HG03159 (cell line): ENCODE results near the gene USHBP1.

Experiments
- ATAC-seq: cut with Tn5 transposase; IDR thresholded peaks from one replicate; pipeline ENCODE4 v1.9.1; 2021; ENCODE audit warnings: mild to moderate bottlenecking, moderate library complexity; ENCODE audit not compliant: unreplicated experiment

USHBP1 gene, protein sequence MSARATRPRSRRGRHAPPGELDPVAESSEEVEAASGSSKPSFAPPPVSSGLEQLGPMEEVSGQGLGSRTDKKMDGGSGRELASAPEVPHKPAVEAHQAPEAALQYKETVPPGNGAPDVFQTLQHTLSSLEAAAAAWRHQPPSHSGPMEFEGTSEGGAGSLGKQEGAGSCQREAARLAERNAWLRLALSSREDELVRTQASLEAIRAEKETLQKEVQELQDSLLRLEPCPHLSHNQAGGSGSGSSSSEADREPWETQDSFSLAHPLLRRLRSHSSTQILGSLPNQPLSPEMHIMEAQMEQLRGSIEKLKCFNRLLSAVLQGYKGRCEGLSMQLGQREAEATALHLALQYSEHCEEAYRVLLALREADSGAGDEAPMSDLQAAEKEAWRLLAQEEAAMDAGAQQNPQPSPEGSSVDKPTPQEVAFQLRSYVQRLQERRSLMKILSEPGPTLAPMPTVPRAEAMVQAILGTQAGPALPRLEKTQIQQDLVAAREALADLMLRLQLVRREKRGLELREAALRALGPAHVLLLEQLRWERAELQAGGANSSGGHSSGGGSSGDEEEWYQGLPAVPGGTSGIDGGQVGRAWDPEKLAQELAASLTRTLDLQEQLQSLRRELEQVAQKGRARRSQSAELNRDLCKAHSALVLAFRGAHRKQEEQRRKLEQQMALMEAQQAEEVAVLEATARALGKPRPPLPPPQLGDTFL

DNA sequence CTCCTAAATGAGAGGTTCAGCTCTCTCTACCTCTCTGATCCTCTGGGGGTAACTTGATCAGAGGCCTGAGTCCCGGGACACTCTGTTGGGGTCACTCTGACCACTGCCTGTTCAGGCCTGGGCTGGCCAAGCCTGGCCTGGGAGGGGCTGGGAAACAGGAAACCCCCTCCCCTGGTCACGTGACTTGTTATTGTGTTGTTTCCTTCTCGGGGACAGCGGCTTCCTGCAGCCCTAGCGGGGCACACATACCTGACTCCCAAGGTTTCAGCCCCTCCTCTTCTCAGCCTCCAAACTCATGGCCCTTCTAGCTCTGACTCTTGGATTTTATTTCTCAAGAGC, at the start of gene USHBP1:
Gene USHBP1 (minus strand): TSS at position 105 of the 339 bp plus-strand sequence. CDS start 446 bp downstream, outside the sequence.
- no peak for ATAC-seq

DNA sequence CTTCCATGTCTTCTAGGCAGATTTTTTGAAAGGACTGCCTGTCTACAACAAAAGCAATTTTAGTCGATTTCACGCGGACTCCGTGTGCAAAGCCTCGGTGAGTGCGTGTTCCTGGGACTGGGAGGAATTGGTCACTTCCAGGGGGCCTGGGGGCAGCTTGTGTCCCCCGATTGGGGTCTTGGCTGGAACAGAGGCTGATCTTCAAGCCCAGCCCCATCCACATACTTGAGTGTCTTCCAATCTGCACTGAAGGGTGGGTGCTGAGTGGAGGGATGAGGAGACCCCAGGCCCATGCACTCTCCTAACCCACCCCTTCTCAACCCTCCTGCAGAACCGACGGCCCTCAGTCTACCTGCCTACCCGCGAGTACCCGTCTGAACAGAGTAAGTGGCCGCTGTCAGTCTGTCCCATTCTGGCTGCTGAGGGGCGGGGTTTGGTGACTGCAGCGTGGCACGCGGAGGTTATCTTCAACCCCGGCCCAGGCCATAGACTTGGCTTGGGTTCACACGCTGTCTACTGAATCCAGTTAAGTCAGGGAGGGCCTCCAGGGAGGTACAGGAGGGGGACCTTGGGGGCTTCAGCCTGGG, 49.6 kb upstream of the USHBP1 start:
- ATAC-seq = no peak

- ATAC-seq = no peak
Observed at GRCh38 chr19:17312189-17313113, 47.9 kb upstream of the USHBP1 start.

- ATAC-seq = no peak
Observed at GRCh38 chr19:17311455-17312188, 47.1 kb upstream of the USHBP1 start.

DNA sequence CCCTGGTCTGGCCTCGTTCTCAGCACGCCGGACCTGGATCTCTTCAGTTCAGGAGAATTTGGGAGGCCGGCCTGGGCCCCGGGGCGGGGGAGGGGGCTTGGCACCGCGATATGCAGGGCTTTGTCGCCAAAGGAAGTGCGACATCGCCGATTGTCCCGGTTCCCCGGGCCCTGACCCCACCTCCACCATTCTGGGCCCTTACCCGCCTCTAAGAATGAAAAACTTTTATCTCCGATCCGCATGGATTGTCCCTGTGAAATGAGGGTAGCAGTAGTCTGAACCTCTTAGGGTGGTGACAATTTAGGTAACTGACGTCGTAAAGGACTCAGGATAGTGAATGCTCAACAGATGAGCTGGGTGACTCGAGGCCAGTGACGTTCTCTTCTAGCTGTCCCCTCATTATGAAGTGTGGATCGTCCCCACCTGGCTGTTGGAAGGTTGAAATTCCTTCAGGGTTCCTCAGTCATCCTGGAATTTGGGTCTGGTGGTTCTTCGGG, 45.5 kb upstream of the USHBP1 start:
- ATAC-seq = no peak

- ATAC-seq = peak; percentile 67
Observed at GRCh38 chr19:17309198-17309964, 44.8 kb upstream of the USHBP1 start, which contains the start of gene DDA1. Gene DDA1 (plus strand): TSS chr19:17309563. CDS start chr19:17309655, 92 bp downstream.

- no peak for ATAC-seq
Observed at GRCh38 chr19:17307876-17308377, 43.4 kb upstream of the USHBP1 start.

GRCh38 chr19:17306285-17306714, 41.8 kb upstream of the USHBP1 start:
- ATAC-seq = no peak

DNA sequence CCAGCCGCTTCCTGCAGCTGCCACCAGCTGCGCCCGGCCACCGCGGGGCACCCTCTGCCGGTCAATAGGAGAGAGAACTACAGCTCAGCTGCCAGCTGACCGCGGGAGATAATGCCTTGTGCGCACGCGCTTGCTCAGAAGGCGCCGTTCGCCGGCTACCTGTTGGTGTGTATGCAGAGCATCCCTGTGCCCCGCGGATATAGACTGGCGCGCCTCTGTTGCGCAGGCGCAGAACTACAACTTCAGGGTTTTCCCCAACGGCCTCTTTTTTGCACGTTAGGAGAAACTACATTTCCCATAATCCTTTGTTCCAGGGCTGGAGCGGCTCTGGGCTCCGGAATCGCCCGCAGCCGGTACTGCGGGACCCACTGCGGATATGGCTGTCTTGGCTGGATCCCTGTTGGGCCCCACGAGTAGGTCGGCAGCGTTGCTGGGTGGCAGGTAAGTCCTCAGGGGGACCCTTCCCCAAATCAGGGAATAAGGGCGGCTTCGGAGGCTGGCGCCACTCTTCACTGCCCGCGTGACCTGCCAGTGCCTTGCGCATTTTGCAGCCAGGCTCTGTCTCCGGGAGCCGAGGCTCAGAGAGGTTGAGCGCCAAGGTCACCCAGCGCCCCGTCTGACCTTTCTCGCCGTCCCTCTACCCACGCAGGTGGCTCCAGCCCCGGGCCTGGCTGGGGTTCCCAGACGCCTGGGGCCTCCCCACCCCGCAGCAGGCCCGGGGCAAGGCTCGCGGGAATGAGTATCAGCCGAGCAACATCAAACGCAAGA, 41.2 kb upstream of the USHBP1 start, which contains the start of gene MRPL34:
Gene MRPL34 (plus strand): TSS at position 356 of the 768 bp plus-strand sequence. CDS start 21 bp downstream, at position 377.
- ATAC-seq = peak; percentile 43

GRCh38 chr19:17305216-17305516, 40.6 kb upstream of the USHBP1 start:
- no peak for ATAC-seq

GRCh38 chr19:17304386-17305215, 40.1 kb upstream of the USHBP1 start:
- ATAC-seq = no peak

DNA sequence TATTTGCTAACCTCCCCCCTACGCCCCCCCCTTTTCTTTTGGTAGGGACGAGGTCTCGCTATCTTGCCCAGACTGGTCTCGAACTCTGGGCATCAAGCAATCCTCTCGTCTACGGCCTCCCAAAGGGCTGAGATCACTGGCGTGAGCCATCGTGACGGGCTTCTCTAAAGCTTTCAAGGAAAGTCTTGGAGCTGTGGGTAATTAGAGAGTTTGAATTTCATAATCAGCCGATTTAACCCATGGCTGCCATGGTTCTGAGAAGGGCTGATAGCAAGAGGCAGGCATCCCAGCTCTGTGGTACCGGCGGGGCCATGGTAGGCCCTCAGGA, 39.4 kb upstream of the USHBP1 start:
- no peak for ATAC-seq

DNA sequence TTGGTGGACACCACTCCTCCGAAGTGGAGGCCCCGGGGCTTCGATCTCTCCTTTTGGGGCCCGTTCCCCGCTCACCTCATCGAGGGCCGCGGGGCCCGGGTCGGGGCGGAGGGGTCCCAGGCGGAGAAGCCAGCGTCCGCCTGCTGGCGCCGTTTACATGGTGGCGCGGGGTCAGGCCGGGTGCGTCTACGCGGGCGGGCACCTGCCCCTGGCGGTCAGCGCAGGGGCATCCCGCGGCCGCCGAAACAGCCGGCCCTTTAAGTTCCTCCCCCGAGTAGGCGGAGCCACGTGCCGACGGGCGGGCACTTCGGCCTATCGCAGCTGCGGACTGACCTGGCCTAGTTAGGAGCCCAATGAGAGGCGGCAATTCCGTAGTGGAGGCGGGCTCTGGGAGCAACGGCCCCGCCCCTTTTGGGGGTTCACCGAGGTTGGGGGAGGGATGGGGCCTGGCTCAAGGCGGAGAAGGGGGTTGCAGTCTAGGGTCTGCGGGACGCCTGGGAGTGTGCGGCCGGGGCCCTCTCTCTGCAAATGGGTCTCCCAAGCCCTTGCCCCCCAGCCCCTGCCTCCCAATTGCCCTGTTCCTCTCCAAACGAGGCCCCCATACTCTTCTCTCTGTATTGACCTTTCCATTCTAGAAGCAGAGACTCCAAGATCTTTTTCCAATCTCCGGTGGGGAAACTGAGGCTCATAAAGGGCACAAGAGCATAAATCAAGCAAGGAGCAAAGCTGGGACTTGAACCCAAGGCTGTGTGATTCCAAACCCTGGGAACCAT, 38.8 kb upstream of the USHBP1 start, which contains the start of gene ABHD8:
Gene ABHD8 (minus strand): TSS at position 259 of the 773 bp plus-strand sequence. CDS start 1,809 bp downstream, outside the sequence.
- peak; percentile 53 for ATAC-seq

- no peak for ATAC-seq
Observed at GRCh38 chr19:17302391-17303166, 38.0 kb upstream of the USHBP1 start.

DNA sequence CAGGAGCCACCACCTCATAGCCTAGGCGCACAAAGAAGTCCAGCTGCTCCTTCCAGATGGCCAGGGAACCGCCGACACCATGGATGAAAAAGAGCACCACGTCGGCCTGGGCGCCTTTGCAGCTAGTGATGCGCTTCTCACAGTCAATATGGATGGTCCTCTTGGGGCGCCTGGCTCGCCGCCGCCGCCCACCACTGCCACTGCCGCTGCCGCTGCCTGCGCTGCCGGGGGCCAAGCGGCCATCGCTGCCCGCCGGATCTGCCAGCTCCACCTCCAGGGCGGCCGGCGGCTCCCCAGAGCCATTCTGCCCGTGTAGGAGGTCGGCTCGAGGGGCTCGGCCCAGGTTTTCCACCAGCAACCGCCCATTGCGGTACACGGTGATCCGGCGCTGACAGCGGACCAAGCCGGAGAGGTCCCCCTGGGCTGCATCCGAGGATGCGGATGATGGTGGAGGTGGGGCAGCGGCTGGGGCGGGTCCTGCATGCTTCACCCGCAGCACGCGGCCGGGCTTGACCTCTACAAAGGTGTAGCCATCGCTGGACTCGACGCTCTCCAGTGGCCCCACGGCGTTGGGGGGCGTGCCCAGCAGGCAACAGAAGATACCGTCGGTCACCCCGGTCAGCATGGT, 36.6 kb upstream of the USHBP1 start:
- no peak for ATAC-seq
